ENCODE measurements around the gene ANO3.
"Not testable (repeated sequence)": the region's sequence is repeated elsewhere in the genome, so short reads cannot be mapped to it uniquely, and the experiment has no call there.

ANO3 gene

DNA sequence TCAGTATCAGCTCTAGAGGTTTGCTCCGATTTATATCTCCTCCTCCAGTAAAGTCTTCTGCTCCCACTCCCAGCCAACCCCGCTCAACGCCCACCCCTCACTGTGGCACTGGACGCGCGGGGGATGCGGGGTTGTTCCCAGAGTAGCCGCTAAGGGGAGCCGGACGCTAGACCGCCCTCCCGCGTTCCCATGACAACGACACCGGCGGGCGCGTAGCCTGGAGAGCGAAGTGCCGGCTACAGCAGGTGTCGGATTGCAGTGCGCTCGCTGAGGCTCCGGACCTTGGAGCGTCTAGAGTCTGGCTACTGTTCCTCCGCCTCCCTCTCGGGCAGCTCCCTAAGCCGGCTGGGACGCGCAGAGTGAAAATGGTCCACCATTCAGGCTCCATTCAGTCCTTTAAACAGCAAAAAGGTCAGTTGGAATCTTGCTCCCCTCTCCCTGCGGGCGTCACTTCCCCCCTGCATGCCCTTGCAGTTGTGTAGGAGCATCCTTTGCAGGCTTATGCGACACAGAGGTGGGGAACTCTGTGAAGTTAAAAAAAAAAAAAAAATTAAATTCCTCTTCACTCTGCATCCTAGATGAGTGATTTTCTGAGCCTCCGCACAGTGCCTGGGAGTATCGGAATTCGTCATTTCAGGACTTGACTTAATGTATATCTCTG is at the start of gene ANO3:
TSS of gene ANO3 (plus strand) at position 220 of the 661 bp plus-strand sequence. CDS start at position 366, 146 bp downstream.
- DNase-seq (ENCODE audit: low read depth): peak; percentile 91
- peak; percentile 75 for TF ChIP-seq CTCF (conservative IDR thresholded peaks at IDR 0.05; ENCODE audit: low read depth, low read length)
- H3K4me3 ChIP-seq (ENCODE audit: low read depth, low read length): peak within 1 kb of the TSS; percentile 37

- DNase-seq (ENCODE audit: low read depth): no peak
- peak overlapping the region; percentile 57 for H3K4me3 ChIP-seq (ENCODE audit: low read depth, low read length)
- no peak for TF ChIP-seq CTCF (conservative IDR thresholded peaks at IDR 0.05; ENCODE audit: low read depth, low read length)
These were observed 48.0 kb upstream of the ANO3 start for GRCh38 chr11:26283852-26284408.

DNA sequence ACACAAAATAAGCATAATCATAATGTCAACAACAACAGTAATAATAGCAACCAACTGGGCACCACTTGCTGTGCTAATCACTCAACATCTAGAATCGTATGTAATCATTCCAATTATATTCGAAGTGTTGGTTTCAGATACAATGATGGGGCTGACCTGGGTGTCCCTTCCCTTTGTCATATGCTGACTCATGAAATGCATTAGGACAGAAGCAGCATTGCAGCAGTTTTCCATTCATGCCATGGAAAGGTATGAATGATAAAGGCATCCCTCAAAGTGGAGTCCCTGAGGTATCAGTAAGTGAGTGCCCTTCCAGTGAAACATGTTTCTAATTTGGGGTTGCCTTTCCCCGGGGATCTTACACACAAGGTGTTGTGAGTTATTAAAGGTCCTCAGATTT is 46.3 kb upstream of the ANO3 start:
- no peak for DNase-seq (ENCODE audit: low read depth)
- no peak for TF ChIP-seq CTCF (conservative IDR thresholded peaks at IDR 0.05; ENCODE audit: low read depth, low read length)
- no peak overlapping the region for H3K4me3 ChIP-seq (ENCODE audit: low read depth, low read length)

DNA sequence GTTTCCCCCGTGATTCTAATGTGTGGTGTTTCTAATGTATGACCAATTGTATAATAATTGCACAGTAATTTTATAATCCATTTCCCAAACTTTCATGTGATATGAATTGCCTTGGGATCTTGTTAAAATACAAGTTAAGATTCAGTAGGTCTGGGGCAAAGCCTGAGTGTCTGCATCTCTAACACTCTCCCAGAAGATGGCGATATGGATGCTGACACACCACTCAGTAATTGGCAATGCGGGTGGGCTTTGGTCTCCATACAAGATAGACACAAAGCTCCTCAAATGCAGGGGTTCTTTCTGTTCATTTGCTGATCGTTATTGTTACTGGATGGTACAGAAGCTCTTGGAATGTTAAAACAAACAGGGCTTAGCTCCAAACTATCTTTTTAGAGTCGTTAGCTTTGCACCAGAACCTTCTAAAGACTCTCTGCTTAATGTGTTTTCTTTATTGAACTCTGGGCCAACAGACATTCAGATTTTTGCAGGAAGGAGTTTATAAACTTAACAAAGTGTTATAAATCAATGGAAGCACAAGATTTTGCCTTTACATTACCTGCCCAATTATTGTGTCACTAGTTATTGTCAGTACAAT is 45.4 kb upstream of the ANO3 start:
- DNase-seq (ENCODE audit: low read depth): peak; percentile 64
- no peak overlapping the region for H3K4me3 ChIP-seq (ENCODE audit: low read depth, low read length)
- TF ChIP-seq CTCF (conservative IDR thresholded peaks at IDR 0.05; ENCODE audit: low read depth, low read length): peak; percentile 83

DNA sequence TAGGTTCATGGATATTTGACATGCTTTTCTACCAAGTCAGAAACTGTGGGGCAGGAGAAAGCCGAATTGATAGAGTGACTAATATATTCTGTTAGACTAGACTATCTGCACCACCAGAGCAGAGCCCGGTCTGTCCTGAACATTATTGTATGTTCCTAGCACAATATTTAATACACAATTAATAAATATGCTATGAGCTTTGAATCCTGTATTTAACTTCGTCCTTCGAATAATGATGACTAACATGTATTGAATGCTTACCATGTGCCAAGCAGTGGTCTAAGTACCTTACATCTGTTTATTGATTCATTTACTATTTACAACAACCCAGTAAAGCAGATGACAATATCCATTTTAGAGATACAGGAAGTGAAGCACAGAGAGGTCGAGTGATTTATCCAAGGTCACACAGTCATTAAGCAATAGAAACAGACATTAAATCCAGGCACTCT is 44.8 kb upstream of the ANO3 start:
- no peak for TF ChIP-seq CTCF (conservative IDR thresholded peaks at IDR 0.05; ENCODE audit: low read depth, low read length)
- peak; percentile 37 for DNase-seq (ENCODE audit: low read depth)
- H3K4me3 ChIP-seq (ENCODE audit: low read depth, low read length): no peak overlapping the region

- H3K4me3 ChIP-seq (ENCODE audit: low read depth, low read length): no peak overlapping the region
- peak; percentile 90 for DNase-seq (ENCODE audit: low read depth)
- TF ChIP-seq CTCF (conservative IDR thresholded peaks at IDR 0.05; ENCODE audit: low read depth, low read length): peak; percentile 75
These were observed 34.5 kb upstream of the ANO3 start for GRCh38 chr11:26297189-26297975.

DNA sequence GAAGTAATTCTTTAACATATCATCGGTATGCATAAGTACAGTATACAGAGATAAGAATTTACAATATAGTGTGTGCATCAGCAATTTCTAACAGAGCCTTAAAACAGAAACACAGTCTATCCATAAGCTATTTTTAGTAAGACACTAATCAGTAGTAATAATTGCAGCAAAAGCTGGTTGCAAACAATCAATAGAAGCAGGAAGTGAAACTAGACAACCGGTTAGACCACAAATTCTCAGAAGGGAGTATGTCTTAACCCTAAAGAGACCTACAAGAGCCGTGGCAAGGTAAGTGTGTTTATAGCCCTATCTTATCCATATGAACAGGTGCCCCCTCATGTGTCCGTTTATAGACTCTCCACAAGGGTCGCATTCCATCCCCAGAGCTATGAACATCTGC is 15.6 kb upstream of the ANO3 start:
- not testable (repeated sequence) for DNase-seq (ENCODE audit: low read depth); H3K4me3 ChIP-seq (ENCODE audit: low read depth, low read length)

Measured in choroid plexus epithelial cell (primary cell).